T follicular helper cell (primary cell): ENCODE data around the gene DCAF7.

Experiments
- DNase-seq: peaks from one replicate; pipeline ENCODE4 v3.0.0-alpha.2; 2020; ENCODE audit warnings: low read depth
- total RNA-seq, 2 experiments: gene quantifications; one replicate each; lab custom pipeline; 2026; lab: John Stamatoyannopoulos, UW

Gene DCAF7, protein sequence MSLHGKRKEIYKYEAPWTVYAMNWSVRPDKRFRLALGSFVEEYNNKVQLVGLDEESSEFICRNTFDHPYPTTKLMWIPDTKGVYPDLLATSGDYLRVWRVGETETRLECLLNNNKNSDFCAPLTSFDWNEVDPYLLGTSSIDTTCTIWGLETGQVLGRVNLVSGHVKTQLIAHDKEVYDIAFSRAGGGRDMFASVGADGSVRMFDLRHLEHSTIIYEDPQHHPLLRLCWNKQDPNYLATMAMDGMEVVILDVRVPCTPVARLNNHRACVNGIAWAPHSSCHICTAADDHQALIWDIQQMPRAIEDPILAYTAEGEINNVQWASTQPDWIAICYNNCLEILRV
- 81.7 to 90.5 reads per million in 2 experiments for total RNA-seq

DNA sequence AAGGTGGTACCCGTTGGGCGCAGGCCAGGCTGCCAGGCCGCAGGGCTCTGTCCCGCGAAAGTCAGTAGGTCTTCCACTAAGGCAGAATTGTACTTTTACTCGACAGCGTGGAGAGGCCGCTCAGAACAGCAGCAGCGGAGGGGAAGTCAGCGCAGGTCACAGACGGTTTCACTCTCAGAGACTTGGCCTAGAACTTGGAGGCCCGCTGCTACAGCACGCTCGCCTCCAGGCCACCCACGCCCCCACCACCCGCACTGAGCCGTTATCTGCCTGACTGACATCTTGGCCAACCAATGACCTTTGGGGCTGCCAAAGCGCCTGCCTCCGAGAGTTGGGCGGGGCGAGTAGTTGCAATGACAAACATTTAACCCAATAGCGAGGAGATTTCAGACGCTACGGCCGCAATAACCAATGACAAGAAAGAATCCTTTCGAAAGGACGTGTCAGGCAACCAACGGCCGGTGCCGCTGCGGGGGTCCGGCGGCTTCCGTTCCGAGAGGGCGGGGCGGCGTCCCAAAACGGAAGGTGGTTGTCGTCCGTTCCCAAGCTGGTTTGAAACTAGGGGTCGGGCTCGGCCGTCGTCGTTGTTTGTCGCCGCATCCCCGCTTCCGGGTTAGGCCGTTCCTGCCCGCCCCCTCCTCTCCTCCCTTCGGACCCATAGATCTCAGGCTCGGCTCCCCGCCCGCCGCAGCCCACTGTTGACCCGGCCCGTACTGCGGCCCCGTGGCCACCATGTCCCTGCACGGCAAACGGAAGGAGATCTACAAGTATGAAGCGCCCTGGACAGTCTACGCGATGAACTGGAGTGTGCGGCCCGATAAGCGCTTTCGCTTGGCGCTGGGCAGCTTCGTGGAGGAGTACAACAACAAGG lies at the start of gene DCAF7:
Gene DCAF7, plus strand, starts transcription at position 532 of the 871 bp plus-strand sequence. Its CDS starts 201 bp downstream, at position 733.
- DNase-seq: peak; percentile 99

GRCh38 chr17:63500543-63501390 lies 49.5 kb upstream of the DCAF7 start:
- DNase-seq: no peak

DNA sequence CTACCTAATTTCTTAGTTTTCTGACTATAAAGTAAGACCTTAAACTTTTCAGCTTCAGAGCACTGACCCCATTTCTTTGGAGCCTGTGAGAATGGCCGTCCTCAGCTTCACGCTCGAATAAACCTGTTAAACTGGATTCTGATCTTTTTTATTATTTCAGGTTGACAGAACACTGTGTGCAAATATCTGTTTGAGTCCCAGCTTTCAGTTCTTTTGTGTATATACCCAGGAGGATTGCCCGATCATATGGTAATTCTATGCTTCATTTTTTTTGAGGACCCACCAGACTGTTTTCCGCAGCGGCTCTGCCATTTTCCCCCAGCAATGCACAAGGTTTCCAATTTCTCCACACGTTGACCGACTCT lies 47.0 kb upstream of the DCAF7 start:
- DNase-seq: no peak

GRCh38 chr17:63504261-63504660 lies 46.0 kb upstream of the DCAF7 start:
- no peak for DNase-seq

- DNase-seq: no peak
Measured at GRCh38 chr17:63505341-63505740, 44.9 kb upstream of the DCAF7 start.

GRCh38 chr17:63506627-63507026 lies 43.6 kb upstream of the DCAF7 start:
- no peak for DNase-seq

- no peak for DNase-seq
Measured at GRCh38 chr17:63511331-63511730, 38.9 kb upstream of the DCAF7 start.

DNA sequence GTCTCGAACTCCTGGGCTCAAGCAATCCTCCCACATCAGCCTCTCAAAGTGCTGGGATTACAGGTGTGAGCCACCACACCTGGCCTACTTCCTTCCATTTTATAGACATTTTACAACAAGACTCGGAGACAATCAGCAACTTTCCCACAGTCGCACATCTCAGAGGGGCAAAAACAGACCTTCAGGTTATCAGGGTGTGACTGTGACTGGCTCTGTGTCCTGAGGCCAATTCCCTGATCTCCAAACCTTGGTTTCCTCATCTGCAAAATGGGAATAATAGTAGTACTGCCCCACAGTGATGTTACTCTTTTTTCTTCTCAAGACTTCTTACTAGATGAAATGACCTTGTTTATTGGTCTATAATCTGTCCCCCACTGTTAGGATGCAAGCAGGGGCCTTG lies 37.9 kb upstream of the DCAF7 start:
- no peak for DNase-seq

- DNase-seq: no peak
Measured at GRCh38 chr17:63512896-63513644, 37.2 kb upstream of the DCAF7 start.

DNA sequence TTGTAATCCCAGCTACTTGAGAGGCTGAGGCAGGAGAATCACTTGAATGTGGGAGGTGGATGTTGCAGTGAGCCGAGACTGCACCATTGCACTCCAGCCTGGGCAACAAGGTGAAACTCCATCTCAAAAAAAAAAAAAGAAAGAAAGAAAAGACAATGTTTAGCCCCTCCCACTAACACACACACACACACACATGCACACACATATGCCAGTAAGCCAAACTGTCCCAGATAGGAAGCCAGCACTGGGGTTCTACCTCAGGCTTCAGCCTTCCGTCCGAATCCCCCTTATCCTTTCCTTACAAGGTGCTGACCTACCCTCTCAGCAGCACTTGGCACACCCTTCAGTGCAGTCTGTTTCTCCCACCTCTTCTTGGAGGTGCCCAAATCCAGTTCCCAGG lies 35.8 kb upstream of the DCAF7 start:
- no peak for DNase-seq

DNA sequence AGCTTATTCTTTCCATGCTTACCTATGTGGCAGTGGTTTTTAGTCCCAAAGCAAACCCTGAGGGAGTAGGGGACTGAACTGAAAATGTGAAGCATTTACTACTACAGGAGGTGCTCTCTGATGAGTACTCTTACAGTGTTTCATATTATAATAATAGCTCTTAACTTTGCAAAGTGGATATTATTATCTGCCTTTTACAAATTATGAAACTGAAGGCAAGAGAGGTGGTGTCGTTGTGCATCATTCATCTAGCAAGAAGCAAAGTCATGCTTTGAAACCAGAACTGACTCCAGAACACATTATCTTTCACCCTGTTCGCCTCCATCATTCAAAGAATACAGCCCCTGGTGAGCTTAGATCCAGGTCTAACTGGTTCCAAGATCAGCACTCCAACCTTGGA lies 35.3 kb upstream of the DCAF7 start:
- no peak for DNase-seq

GRCh38 chr17:63515426-63515825 lies 34.9 kb upstream of the DCAF7 start:
- DNase-seq: no peak

DNA sequence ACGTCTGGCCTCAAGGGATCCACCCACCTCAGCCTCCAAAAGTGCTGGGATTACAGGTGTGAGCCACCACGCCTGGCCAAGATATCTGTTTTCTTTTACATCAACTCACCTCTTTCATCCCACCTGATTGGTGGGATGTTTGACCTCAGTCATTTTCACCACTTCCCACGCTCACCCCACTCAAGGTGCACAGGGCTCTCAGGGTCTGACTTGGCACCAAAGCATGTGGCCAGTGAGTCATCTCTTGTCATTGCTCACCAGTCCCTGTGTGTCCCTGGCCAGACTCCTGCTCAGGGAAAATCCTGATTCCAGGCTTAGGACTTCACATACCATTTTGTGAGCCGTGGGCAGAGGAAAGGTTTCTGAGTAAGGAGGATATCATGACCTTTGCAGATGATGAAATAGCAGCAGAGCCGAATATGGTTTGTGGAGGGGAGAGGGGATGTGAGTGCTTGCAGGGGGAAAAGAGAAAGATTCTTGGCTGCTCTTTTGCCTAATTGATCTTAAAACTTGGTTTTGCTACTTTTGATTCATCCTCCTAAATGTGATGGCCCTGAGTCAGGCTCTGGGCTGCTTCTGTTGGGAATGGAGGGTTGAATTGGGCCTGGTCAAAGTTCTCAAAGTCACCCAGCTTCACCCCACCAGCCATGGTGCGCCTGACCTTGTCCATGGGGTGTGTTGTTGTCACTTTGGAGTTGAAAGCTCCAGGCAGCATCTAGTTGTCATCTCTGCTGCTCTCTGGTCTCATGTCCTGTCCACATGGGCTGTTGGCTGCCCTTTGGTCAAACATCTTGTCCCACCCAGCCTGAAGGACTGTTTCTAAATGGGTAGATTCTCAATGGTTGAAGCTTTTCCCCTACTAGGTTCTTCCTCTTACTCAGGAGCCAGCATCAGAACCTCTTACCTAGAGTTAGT lies 33.1 kb upstream of the DCAF7 start:
- DNase-seq: no peak

DNA sequence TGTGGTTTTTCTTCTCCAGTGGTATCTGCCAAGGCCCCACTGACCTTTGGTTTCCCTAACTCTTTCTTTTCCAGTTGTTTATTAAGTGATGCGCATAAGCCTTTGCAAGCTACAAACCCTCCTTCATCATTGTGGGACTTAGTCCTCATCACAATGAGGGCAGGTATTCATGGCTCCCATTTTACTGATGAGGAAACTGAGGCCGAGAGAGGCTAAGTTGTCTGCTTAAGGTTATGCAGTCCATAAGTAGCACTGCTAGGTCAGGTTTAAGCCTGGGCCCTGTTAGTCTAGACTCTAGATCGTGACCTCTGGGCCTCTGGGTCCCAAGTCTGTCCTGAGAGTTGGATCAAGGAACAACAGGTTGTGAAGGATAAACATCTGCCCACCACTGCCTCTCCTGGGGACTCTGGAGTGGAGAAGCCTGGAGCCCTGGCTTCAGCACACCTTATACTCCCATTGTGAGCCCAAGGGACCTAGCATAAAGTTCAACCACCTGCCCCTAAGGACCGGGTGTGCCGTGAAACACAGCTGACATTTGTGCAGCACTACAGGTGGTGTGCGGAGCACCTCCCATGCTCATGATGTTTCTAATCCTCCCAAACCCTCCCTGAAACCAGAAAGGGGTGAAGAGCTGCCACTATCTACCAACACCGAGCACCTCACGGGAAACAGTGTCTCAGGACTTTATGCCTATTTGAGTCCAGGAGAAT lies 32.3 kb upstream of the DCAF7 start:
- no peak for DNase-seq

DNA sequence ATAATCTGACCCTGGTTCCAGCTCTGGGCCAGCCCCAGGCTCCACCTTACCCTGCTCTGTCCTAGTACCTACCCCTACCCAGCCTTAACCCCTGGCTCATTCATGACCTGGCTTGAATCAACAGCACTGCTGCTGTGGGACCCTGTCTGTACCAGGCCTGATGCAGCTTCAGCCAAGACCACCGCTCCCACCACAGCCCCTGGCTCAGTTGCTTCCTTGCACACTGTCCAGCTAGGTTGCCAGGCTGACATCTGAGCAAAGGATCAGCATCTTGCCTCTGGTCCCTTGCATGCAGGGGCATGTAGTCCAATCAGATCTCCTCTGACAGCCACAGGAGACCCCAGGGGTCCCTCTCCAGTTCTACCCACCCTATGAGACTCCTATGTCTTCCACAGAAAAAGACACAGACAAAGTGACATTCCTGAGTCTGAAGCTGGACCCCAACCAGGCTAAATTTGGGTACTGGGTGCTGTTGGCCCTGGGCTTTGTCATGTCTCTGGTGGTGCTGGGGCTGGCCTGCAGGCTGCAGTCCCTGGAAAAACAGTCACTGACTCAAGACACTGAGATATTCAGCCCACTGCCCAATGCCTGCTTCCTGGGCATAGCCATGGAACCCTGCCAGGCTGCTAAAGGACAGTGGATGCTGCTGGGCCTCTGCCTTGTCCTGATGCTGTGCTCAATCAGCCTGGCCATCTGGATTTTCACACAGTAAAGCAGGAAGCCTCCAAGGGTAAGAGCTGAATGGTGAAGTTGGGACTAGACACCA lies 31.0 kb upstream of the DCAF7 start:
- no peak for DNase-seq

- no peak for DNase-seq
Measured at GRCh38 chr17:63519972-63520882, 30.1 kb upstream of the DCAF7 start.

- DNase-seq: no peak
Measured at GRCh38 chr17:63523253-63523855, 26.9 kb upstream of the DCAF7 start, which contains the start of gene KCNH6. TSS of gene KCNH6 (plus strand) at chr17:63523358. CDS start at chr17:63523414, 56 bp downstream.
